Fibroblast of lung (primary cell): ENCODE data around the gene NHLH2.

Source experiments
- CTCF ChIP-seq, 2 donors: IDR thresholded peaks in 1 of 2; conservative IDR thresholded peaks in 1 of 2; 1 replicate in 1 of 2; 2 replicates in 1 of 2; pipeline ENCODE4 v1.5.1; 2011 to 2012; ENCODE audit warnings: low read length in 2 of 2, control low read depth in 1 of 2, inconsistent platforms in 1 of 2, low read depth in 1 of 2, mild to moderate bottlenecking in 1 of 2
- EZH2 ChIP-seq: IDR thresholded peaks from 2 replicates; pipeline ENCODE4 v1.5.1; 2012; ENCODE audit warnings: low read length, control low read depth, mild to moderate bottlenecking; ENCODE audit errors: missing control alignments

GRCh38 chr1:115810609-115811008 is 30.3 kb downstream of the NHLH2 start:
- TF ChIP-seq EZH2 (no peak), CTCF (conservative IDR thresholded peaks at IDR 0.05 in 1 of 2, IDR thresholded peaks at IDR 0.05 in 1 of 2; ENCODE audit: low read depth in 1 of 2, low read length in 2 of 2) (no peak)
